ENCODE data around the gene PRPF19. TPM values are rescaled to one million over a fixed set of nuclear protein-coding genes. Genes with fewer than 3 reads are reported as not detected.

The PRPF19 gene
- total RNA-seq, 2 experiments from 2014 or later, result 148 to 197 TPM

DNA sequence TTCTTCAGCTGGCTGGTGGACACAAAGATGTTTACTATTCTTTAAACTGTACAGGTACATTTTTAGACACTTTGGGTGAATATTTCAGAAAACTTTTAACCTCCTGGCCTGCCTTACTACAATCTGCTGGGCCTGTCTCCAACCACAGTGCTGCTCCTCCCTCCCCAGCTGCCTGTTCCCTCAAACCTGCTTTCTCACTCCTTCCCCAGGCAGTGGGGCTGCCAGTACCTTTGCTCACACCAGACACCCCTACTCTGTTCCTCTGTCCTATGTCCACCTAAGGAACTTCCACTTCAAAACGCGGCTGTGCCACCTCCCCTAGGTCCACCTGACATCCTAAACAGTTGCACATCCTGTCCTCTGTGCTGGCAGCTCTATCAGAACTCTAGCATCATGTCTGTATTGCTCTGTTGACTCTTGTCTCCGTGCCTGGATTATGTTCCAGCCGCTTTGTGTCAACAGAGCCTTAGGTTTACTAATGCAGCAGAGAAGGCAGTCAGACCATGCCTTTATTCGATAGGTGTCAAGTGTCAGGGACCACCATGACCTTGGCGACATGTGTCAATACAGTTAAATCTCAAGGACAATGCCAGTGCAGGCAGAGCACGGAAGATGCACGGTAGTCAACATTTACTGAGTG is 25.6 kb downstream of the PRPF19 start:
- Mint-ChIP-seq H3K27ac (no peak overlapping the region), H3K27me3 (no peaks in the 10 kb centered on the region), H3K9me3 (ENCODE audit: low read depth) (no peaks in the 10 kb centered on the region), H3K4me1 (no peaks in the 10 kb centered on the region), H3K4me3 (no peak overlapping the region), H3K36me3 (ENCODE audit: low read depth) (peaks cover 40% of the 10 kb centered on the region)
- intact Hi-C loops (cut with DNase I, micrococcal nuclease), result no loop called here
- DNase-seq (no peak), ATAC-seq (no peak)
- CTCF ChIA-PET, result interaction anchor here (0.8 kb wide), 1 partner anchor 106 kb away, joined by 3 read pairs; no protein-coding TSS in a partner anchor
- POLR2A ChIA-PET, result no interaction called here

GRCh38 chr11:60879971-60880588 is 26.3 kb downstream of the PRPF19 start:
- no peak for ATAC-seq
- CTCF ChIA-PET, result interaction anchor here (0.6 to 0.8 kb wide), 2 partner anchors 13 to 105 kb away, joined by 3 to 4 read pairs; no protein-coding TSS in a partner anchor
- DNase-seq, result no peak

GRCh38 chr11:60879104-60879503 is 27.3 kb downstream of the PRPF19 start:
- CTCF ChIA-PET, result no interaction called here
- intact Hi-C loops (cut with DNase I, micrococcal nuclease), result no loop called here
- ATAC-seq (no peak), DNase-seq (no peak)
- no peaks in the 10 kb centered on the region for H3K9me3 Mint-ChIP-seq (ENCODE audit: low read depth)
- no peaks in the 10 kb centered on the region for H3K27me3 Mint-ChIP-seq
- H3K4me1 Mint-ChIP-seq, result no peaks in the 10 kb centered on the region
- H3K36me3 Mint-ChIP-seq (ENCODE audit: low read depth), result peaks cover 37% of the 10 kb centered on the region
- POLR2A ChIA-PET, result no interaction called here
- H3K4me3 Mint-ChIP-seq, result no peak overlapping the region
- H3K27ac Mint-ChIP-seq, result no peak overlapping the region

More at GRCh38 chr11:60879971-60880588, 26.3 kb downstream of the PRPF19 start:
- POLR2A ChIA-PET, result no interaction called here
- intact Hi-C loops (cut with DNase I, micrococcal nuclease), result no loop called here
- Mint-ChIP-seq H3K4me3 (no peak overlapping the region), H3K36me3 (ENCODE audit: low read depth) (peaks cover 38% of the 10 kb centered on the region), H3K27me3 (no peaks in the 10 kb centered on the region), H3K4me1 (no peaks in the 10 kb centered on the region), H3K9me3 (ENCODE audit: low read depth) (no peaks in the 10 kb centered on the region), H3K27ac (no peak overlapping the region)

GRCh38 chr11:60878245-60879101 is 27.9 kb downstream of the PRPF19 start:
- Mint-ChIP-seq H3K27ac (no peak overlapping the region), H3K4me1 (no peaks in the 10 kb centered on the region), H3K36me3 (ENCODE audit: low read depth) (peaks cover 32% of the 10 kb centered on the region), H3K9me3 (ENCODE audit: low read depth) (no peaks in the 10 kb centered on the region), H3K4me3 (no peak overlapping the region), H3K27me3 (no peaks in the 10 kb centered on the region)
- intact Hi-C loops (cut with DNase I, micrococcal nuclease), result no loop called here
- no peak for DNase-seq
- POLR2A ChIA-PET, result no interaction called here
- CTCF ChIA-PET, result no interaction called here
- ATAC-seq, result no peak

GRCh38 chr11:60876168-60876485 is 30.3 kb downstream of the PRPF19 start:
- CTCF ChIA-PET, result interaction anchor here (0.6 to 1.4 kb wide), 5 partner anchors 11 to 641 kb away, joined by 3 to 4 read pairs (median 3); no protein-coding TSS in a partner anchor

GRCh38 chr11:60875366-60876167 is 30.8 kb downstream of the PRPF19 start:
- Mint-ChIP-seq H3K4me1 (peaks cover 6% of the 10 kb centered on the region), H3K4me3 (no peak overlapping the region), H3K36me3 (ENCODE audit: low read depth) (peaks cover 14% of the 10 kb centered on the region), H3K27ac (no peak overlapping the region), H3K9me3 (ENCODE audit: low read depth) (no peaks in the 10 kb centered on the region), H3K27me3 (no peaks in the 10 kb centered on the region)
- CTCF ChIA-PET, result interaction anchor here (0.6 to 1.4 kb wide), 7 partner anchors 11 to 716 kb away, joined by 3 to 4 read pairs (median 3); no protein-coding TSS in a partner anchor
- no peak for DNase-seq
- intact Hi-C loops (cut with DNase I, micrococcal nuclease), result no loop called here
- ATAC-seq, result no peak
- POLR2A ChIA-PET, result interaction anchor here (0.6 kb wide), 1 partner anchor 16 kb away, joined by 3 read pairs; no protein-coding TSS in a partner anchor

More at GRCh38 chr11:60876168-60876485, 30.3 kb downstream of the PRPF19 start:
- Mint-ChIP-seq H3K36me3 (ENCODE audit: low read depth) (peaks cover 19% of the 10 kb centered on the region), H3K27ac (no peak overlapping the region), H3K4me1 (peaks cover 6% of the 10 kb centered on the region), H3K27me3 (no peaks in the 10 kb centered on the region), H3K4me3 (no peak overlapping the region), H3K9me3 (ENCODE audit: low read depth) (no peaks in the 10 kb centered on the region)
- DNase-seq (no peak), ATAC-seq (no peak)
- intact Hi-C loops (cut with DNase I, micrococcal nuclease), result no loop called here
- POLR2A ChIA-PET, result no interaction called here

- ATAC-seq (no peak), DNase-seq (no peak)
- no peaks in the 10 kb centered on the region for H3K27me3 Mint-ChIP-seq
- no peak overlapping the region for H3K4me3 Mint-ChIP-seq
- no peaks in the 10 kb centered on the region for H3K9me3 Mint-ChIP-seq (ENCODE audit: low read depth)
- no peak overlapping the region for H3K27ac Mint-ChIP-seq
- peaks cover 6% of the 10 kb centered on the region for H3K4me1 Mint-ChIP-seq
- peaks cover 9% of the 10 kb centered on the region for H3K36me3 Mint-ChIP-seq (ENCODE audit: low read depth)
- ChIA-PET CTCF (interaction anchor here (1.0 to 1.1 kb wide), 2 partner anchors 13 to 643 kb away, joined by 3 to 4 read pairs; no protein-coding TSS in a partner anchor), POLR2A (interaction anchor here (0.6 kb wide), 1 partner anchor 17 kb away, joined by 3 read pairs; no protein-coding TSS in a partner anchor)
- intact Hi-C loops (cut with DNase I, micrococcal nuclease), result no loop called here
These were observed 31.7 kb downstream of the PRPF19 start for GRCh38 chr11:60874421-60875365.

DNA sequence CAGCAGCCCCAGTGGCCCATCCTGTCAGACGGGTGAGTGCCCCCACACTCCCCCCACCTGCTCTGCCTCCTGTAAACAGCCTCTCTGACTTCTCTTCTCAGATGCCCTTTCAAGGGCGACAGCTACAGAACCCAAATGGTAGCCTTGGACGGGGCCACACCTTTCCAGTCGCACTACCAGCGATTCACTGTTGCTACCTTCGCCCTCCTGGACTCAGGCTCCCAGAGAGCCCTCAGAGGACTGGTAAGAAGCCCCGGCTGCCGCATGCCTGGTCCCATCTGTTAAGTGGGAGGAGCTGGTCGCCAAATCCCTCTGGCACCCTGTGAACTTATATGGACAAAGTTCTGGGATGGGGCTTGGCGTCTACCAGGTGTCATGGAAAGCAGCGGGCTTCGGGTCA is 32.9 kb downstream of the PRPF19 start:
- ChIA-PET CTCF (no interaction called here), POLR2A (no interaction called here)
- no peaks in the 10 kb centered on the region for H3K27me3 Mint-ChIP-seq
- intact Hi-C loops (cut with DNase I, micrococcal nuclease), result no loop called here
- peaks cover 6% of the 10 kb centered on the region for H3K4me1 Mint-ChIP-seq
- ATAC-seq, result no peak
- no peak overlapping the region for H3K4me3 Mint-ChIP-seq
- no peak for DNase-seq
- H3K9me3 Mint-ChIP-seq (ENCODE audit: low read depth), result no peaks in the 10 kb centered on the region
- peaks cover 5% of the 10 kb centered on the region for H3K36me3 Mint-ChIP-seq (ENCODE audit: low read depth)
- no peak overlapping the region for H3K27ac Mint-ChIP-seq

GRCh38 chr11:60872961-60873524 is 33.3 kb downstream of the PRPF19 start:
- peaks cover 5% of the 10 kb centered on the region for H3K36me3 Mint-ChIP-seq (ENCODE audit: low read depth)
- DNase-seq (no peak), ATAC-seq (peak; percentile 17)
- no peaks in the 10 kb centered on the region for H3K9me3 Mint-ChIP-seq (ENCODE audit: low read depth)
- no peak overlapping the region for H3K4me3 Mint-ChIP-seq
- intact Hi-C loops (cut with DNase I, micrococcal nuclease), result no loop called here
- POLR2A ChIA-PET, result interaction anchor here (0.6 kb wide), 1 partner anchor 50 kb away, joined by 3 read pairs; no protein-coding TSS in a partner anchor
- CTCF ChIA-PET, result interaction anchor here (1.2 to 1.6 kb wide), 2 partner anchors 15 to 27 kb away, joined by 4 to 6 read pairs; no protein-coding TSS in a partner anchor
- H3K27me3 Mint-ChIP-seq, result no peaks in the 10 kb centered on the region
- H3K27ac Mint-ChIP-seq, result no peak overlapping the region
- H3K4me1 Mint-ChIP-seq, result peaks cover 6% of the 10 kb centered on the region
